Measurements from ENCODE around the gene PDAP1. TPM values are rescaled to one million over a fixed set of nuclear protein-coding genes. Genes with fewer than 3 reads are reported as not detected.

The PDAP1 gene
- total RNA-seq, 1 experiment from 2014 or later, result 147 TPM

DNA sequence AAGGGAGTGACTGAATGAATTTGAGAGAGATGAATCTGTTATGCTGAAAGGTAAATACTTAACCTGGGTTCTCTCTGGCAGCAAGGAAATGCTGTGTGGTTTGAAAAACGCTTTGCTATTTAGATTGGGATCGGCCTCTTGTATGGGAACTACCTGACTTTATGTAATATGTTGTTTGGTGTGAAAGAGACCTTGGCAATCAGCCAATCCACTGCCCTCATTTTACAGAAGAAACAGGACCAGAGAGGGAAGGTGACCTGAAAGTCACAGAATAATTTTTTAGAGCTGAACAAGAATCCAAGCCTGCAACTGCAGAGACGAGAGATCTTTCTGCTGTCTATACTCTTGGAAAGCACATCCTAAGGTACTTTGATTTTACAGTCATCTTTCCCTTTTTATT lies 1.4 kb upstream of the PDAP1 start:
- no peak for DNase-seq (ENCODE audit: low read depth, low spot score)
- ChIA-PET POLR2A (interaction anchor here (0.7 kb wide), 1 partner anchor 39 kb away, joined by 3 read pairs; no protein-coding TSS in a partner anchor), CTCF (no interaction called here)

DNA sequence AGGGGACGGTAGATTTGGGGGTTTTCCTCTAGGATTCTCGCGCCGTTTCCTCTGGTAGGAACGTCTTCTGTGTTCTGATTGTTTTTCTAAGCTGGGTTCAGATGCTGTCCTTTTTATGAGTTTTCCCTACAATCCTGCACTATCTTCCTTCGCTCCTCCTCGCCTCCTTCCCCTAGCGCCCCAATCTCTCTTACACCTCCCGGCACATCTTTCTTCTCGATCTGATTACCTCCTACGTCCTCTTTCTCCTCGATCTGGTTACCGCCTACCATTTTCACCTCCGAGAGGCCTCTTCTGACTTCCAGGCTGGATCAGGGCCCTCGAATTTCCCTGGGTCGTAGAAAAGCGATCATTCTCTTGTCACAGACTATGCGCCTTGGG lies 785 bp upstream of the PDAP1 start:
- TF ChIP-seq POLR2AphosphoS5 (IDR thresholded peaks at IDR 0.05; ENCODE audit: low read depth, low read length) (no peak), TCF7L2 (IDR thresholded peaks at IDR 0.05; ENCODE audit: low read depth, low read length) (no peak), SIN3A (IDR thresholded peaks at IDR 0.05; ENCODE audit: borderline replicate concordance, insufficient read depth, low read depth, low read length) (no peak)
- TF ChIP-seq, protein P1, sequence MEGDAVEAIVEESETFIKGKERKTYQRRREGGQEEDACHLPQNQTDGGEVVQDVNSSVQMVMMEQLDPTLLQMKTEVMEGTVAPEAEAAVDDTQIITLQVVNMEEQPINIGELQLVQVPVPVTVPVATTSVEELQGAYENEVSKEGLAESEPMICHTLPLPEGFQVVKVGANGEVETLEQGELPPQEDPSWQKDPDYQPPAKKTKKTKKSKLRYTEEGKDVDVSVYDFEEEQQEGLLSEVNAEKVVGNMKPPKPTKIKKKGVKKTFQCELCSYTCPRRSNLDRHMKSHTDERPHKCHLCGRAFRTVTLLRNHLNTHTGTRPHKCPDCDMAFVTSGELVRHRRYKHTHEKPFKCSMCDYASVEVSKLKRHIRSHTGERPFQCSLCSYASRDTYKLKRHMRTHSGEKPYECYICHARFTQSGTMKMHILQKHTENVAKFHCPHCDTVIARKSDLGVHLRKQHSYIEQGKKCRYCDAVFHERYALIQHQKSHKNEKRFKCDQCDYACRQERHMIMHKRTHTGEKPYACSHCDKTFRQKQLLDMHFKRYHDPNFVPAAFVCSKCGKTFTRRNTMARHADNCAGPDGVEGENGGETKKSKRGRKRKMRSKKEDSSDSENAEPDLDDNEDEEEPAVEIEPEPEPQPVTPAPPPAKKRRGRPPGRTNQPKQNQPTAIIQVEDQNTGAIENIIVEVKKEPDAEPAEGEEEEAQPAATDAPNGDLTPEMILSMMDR (IDR thresholded peaks at IDR 0.05), result no peak
- TF ChIP-seq, protein P2, sequence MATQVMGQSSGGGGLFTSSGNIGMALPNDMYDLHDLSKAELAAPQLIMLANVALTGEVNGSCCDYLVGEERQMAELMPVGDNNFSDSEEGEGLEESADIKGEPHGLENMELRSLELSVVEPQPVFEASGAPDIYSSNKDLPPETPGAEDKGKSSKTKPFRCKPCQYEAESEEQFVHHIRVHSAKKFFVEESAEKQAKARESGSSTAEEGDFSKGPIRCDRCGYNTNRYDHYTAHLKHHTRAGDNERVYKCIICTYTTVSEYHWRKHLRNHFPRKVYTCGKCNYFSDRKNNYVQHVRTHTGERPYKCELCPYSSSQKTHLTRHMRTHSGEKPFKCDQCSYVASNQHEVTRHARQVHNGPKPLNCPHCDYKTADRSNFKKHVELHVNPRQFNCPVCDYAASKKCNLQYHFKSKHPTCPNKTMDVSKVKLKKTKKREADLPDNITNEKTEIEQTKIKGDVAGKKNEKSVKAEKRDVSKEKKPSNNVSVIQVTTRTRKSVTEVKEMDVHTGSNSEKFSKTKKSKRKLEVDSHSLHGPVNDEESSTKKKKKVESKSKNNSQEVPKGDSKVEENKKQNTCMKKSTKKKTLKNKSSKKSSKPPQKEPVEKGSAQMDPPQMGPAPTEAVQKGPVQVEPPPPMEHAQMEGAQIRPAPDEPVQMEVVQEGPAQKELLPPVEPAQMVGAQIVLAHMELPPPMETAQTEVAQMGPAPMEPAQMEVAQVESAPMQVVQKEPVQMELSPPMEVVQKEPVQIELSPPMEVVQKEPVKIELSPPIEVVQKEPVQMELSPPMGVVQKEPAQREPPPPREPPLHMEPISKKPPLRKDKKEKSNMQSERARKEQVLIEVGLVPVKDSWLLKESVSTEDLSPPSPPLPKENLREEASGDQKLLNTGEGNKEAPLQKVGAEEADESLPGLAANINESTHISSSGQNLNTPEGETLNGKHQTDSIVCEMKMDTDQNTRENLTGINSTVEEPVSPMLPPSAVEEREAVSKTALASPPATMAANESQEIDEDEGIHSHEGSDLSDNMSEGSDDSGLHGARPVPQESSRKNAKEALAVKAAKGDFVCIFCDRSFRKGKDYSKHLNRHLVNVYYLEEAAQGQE (IDR thresholded peaks at IDR 0.05; ENCODE audit: insufficient read depth in 1 of 2, low read depth in 2 of 2, low read length in 1 of 2), result no peak
- Histone ChIP-seq H3K27ac (ENCODE audit: low read length) (peak overlapping the region; percentile 98), H3K9me3 (ENCODE audit: control insufficient read depth, insufficient read depth, low read depth, low read length) (no peaks in the 10 kb centered on the region), H3K4me3 (ENCODE audit: low read depth in 2 of 2, low read length in 2 of 2) (peak overlapping the region; percentile 96 to 100), H3K27me3 (ENCODE audit: control insufficient read depth, insufficient read depth, low read length) (no peaks in the 10 kb centered on the region), H3K4me1 (ENCODE audit: control insufficient read depth, insufficient read depth, low read length) (peaks cover 19% of the 10 kb centered on the region), H3K36me3 (ENCODE audit: control insufficient read depth, insufficient read depth, low read length) (peaks cover 28% of the 10 kb centered on the region)
- DNase-seq (ENCODE audit: low read depth, low spot score) (no peak), ATAC-seq (no peak)
- in situ Hi-C loops (cut with HindIII; ENCODE audit: low pct_unique_long_range_greater_than_20kb, low sequenced_read_pairs), result no loop called here
- intact Hi-C loops (cut with micrococcal nuclease; ENCODE audit: unreplicated experiment), result no loop called here
- CTCF ChIA-PET, result no interaction called here
- no TSS peak for BruUV-seq (replicated peaks)
- POLR2A ChIA-PET, result interaction anchor here (0.5 to 1.5 kb wide), 5 partner anchors 9 to 309 kb away, joined by 3 to 5 read pairs (median 3); no protein-coding TSS in a partner anchor

More for the DNA sequence above, 1.4 kb upstream of the PDAP1 start:
- H3K4me1 ChIP-seq (ENCODE audit: control insufficient read depth, insufficient read depth, low read length), result peaks cover 19% of the 10 kb centered on the region
- H3K9me3 ChIP-seq (ENCODE audit: control insufficient read depth, insufficient read depth, low read depth, low read length), result no peaks in the 10 kb centered on the region
- in situ Hi-C loops (cut with HindIII; ENCODE audit: low pct_unique_long_range_greater_than_20kb, low sequenced_read_pairs), result no loop called here
- TF ChIP-seq SIN3A (IDR thresholded peaks at IDR 0.05; ENCODE audit: borderline replicate concordance, insufficient read depth, low read depth, low read length) (no peak), POLR2AphosphoS5 (IDR thresholded peaks at IDR 0.05; ENCODE audit: low read depth, low read length) (no peak), TCF7L2 (IDR thresholded peaks at IDR 0.05; ENCODE audit: low read depth, low read length) (no peak)
- TF ChIP-seq, protein P2 (IDR thresholded peaks at IDR 0.05; ENCODE audit: insufficient read depth in 1 of 2, low read depth in 2 of 2, low read length in 1 of 2), result no peak
- TF ChIP-seq, protein P1 (IDR thresholded peaks at IDR 0.05), result no peak
- peak overlapping the region; percentile 98 for H3K27ac ChIP-seq (ENCODE audit: low read length)
- H3K27me3 ChIP-seq (ENCODE audit: control insufficient read depth, insufficient read depth, low read length), result no peaks in the 10 kb centered on the region
- intact Hi-C loops (cut with micrococcal nuclease; ENCODE audit: unreplicated experiment), result no loop called here
- ATAC-seq, result no peak
- H3K4me3 ChIP-seq (ENCODE audit: low read depth in 2 of 2, low read length in 2 of 2), result peak overlapping the region; percentile 96 to 100
- no TSS peak for BruUV-seq (replicated peaks)
- H3K36me3 ChIP-seq (ENCODE audit: control insufficient read depth, insufficient read depth, low read length), result peaks cover 28% of the 10 kb centered on the region
